HL-60 (cell line): ENCODE results near the gene SPDYE2.
"Not testable (repeated sequence)": the region's sequence is repeated elsewhere in the genome, so short reads cannot be mapped to it uniquely, and the experiment has no call there.

Source experiments
- DNase-seq, 2 experiments: peaks; one replicate each; pipeline ENCODE4 v3.0.0-alpha.2; 2010 to 2020; ENCODE audit warnings: low read depth in 1 of 2, low spot score in 1 of 2
- H3K27ac ChIP-seq: fragments of 250-450 bp; sonication (Bioruptor Pico); replicated peaks from 2 replicates; pipeline ENCODE4 v1.5.1; 2020; ENCODE audit warnings: mild to moderate bottlenecking, moderate library complexity
- H3K27me3 ChIP-seq: fragments of 250-450 bp; sonication (Bioruptor Pico); 2 replicates; pipeline ENCODE4 v1.5.1; 2021; ENCODE audit warnings: mild to moderate bottlenecking, moderate library complexity; ENCODE audit not compliant: insufficient read depth, poor library complexity, severe bottlenecking
- H3K4me3 ChIP-seq: replicated peaks from 2 replicates; pipeline ENCODE4 v1.5.1; 2011; ENCODE audit warnings: mild to moderate bottlenecking, control low read depth, low read length; ENCODE audit not compliant: insufficient read depth

SPDYE2 gene

DNA sequence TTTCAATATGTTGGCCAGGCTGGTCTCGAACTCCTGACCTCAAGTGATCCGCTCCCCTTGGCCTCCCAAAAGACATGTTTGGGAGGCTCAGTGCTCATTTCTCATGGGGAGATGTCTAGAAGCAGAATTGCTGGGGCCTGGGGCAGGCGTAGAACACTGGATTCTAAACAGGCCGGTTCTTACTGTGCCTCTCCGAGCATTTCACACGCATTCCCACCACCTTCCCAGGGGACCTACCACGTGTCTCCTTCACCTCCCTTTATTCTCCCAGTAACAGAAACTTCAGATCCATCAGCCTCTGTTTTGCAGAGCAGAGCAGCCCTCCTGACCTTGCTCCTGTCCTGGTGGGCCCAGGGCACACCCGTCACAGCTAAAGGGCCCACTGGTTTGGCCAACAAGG is 23.8 kb upstream of the SPDYE2 start:
- not testable (repeated sequence) for H3K27ac ChIP-seq, H3K4me3 ChIP-seq, DNase-seq, H3K27me3 ChIP-seq

- not testable (repeated sequence) for H3K27ac ChIP-seq, DNase-seq, H3K4me3 ChIP-seq, H3K27me3 ChIP-seq
Measured at GRCh38 chr7:102527822-102528793, 22.9 kb upstream of the SPDYE2 start.

- not testable (repeated sequence) for H3K4me3 ChIP-seq, H3K27ac ChIP-seq, H3K27me3 ChIP-seq
- DNase-seq = peak in 1 of 2 experiments; percentile 0
Measured at GRCh38 chr7:102531583-102531982, 19.4 kb upstream of the SPDYE2 start.

GRCh38 chr7:102532127-102532526 is 18.9 kb upstream of the SPDYE2 start:
- DNase-seq, H3K4me3 ChIP-seq, H3K27me3 ChIP-seq, H3K27ac ChIP-seq: not testable (repeated sequence)

DNA sequence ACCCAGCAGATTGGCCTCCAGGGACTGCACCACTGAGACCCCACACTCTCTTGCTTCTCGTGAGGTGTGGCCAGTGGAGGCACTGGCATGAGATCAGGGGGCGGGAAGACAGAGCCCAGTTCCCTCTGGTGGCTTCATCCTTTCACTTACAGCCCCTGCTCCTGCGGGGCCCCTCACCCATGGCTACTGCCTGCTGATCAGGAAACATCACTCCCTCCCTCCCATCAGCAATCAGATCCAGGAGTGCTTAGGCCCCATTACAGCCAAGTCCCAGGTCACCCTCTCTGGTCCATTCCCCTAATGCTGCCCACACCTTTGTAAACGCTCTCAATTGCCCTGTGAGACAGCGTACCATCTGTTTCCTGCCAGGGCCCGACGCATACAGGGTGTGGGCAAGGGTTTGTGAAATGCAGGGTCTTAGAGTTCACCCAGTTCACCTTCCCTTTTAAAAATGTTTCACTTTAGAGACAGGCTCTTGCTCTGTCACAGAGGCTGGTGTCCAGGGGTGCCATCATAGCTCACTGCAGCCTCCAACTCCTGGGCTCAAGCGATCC is 15.9 kb upstream of the SPDYE2 start:
- H3K27me3 ChIP-seq, DNase-seq, H3K4me3 ChIP-seq, H3K27ac ChIP-seq: not testable (repeated sequence)

DNA sequence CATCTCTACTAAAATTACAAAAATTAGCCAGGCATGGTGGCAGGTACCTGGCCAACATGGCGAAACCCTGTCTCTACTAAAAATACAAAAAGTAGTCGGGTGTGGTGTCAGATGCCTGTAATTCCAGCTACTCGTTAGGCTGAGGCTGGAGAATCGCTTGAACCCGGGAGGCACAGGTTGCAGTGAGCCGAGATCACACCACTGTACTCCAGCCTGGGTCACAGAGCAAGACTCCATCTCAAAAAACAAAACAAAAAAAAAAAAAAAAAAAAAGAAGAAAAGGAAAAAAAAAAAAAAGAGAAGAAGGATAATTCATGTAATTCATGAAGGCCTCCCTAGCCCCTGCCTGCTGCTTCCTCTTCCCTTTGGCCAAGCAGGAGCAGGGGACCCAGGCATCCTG is 10.4 kb upstream of the SPDYE2 start:
- not testable (repeated sequence) for H3K27me3 ChIP-seq, H3K4me3 ChIP-seq, H3K27ac ChIP-seq
- DNase-seq = peak in 1 of 2 experiments; percentile 0

DNA sequence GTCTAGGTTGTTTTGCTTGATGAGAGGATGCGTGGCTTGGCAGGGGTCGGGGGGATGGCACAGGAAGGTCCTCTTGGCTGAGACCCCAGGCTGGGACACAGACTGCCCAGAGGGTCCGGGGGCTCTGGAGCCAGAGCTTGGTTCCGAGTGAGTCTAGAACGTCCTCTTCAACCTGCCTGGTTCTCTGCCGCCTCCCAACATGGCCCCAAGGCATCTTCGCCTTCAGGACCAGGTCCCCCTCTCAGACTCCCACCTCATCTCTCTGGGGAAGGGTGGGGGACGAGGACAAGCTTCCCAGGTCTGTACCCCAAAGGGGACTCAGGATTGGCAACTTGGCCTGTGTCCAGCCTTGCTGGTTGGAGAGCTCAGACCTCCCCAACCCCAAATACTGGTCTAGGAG is 8.9 kb upstream of the SPDYE2 start:
- H3K27ac ChIP-seq, H3K4me3 ChIP-seq, H3K27me3 ChIP-seq, DNase-seq: not testable (repeated sequence)

DNA sequence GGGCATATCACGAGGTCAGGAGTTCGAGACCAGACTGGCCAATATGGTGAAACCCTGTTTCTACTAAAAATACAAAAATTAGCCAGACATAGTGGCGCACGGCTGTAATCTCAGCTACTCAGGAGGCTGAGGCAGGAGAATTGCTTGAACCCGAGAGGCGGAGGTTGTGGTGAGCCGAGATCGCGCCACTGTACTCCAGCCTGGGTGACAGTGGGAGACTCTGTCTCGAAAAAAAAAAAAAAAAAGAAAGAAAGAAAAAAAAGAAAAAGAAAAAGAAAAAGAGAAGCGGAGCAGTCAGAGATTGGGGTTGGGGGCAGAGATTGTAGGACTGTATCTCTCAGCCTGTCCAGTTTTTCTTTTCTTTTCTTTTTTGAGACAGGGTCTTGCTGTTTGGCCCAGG is 8.3 kb upstream of the SPDYE2 start:
- not testable (repeated sequence) for H3K27ac ChIP-seq, DNase-seq, H3K4me3 ChIP-seq, H3K27me3 ChIP-seq

DNA sequence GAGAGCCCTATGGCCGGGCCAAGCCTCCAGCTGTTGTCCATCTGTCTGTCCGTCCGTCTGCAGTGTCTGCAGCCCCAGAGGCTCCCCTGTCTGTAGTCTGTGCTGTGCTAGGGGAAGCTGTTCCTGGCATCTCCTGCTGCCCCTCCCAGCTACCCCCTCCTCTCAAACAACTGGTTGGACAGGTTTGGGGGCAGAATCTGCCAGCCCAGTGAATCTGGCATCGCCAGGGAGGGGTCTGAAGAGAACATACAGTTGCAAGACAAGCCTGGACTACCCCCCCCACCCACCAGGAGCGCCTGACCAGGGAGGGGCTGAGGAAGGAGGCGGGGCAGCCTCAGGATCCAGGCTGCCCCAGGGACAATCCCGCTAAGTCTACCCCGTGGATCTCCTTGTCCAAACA is 7.4 kb upstream of the SPDYE2 start, which contains the start of gene UPK3BL2:
Gene UPK3BL2 (minus strand): TSS at position 101 of the 400 bp plus-strand sequence. CDS start 60 bp downstream, at position 41.
- H3K4me3 ChIP-seq, DNase-seq, H3K27me3 ChIP-seq, H3K27ac ChIP-seq: not testable (repeated sequence)

- H3K4me3 ChIP-seq, H3K27ac ChIP-seq, DNase-seq, H3K27me3 ChIP-seq: not testable (repeated sequence)
Measured at GRCh38 chr7:102544372-102544771, 6.7 kb upstream of the SPDYE2 start.

GRCh38 chr7:102545288-102545687 is 5.7 kb upstream of the SPDYE2 start:
- not testable (repeated sequence) for H3K4me3 ChIP-seq, H3K27me3 ChIP-seq, DNase-seq, H3K27ac ChIP-seq

DNA sequence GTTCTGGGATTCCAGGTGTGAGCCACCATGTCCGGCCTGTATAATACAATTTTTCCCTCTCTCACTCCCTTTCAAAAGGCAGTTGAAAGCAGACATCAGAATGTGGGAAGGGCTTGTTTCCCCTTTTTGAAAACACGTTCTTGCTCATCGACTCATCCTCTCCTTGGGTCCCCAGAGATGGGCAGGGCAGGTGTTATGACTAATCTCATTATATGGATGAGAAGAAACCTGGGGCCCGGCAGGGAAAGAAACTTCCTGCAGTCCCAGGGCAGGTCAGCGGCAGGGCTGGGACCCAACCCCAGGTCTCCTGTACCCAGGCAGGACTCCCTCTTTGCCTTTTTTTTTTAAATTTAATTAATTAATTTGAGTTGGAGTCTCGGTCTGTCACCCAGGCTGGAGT is 4.7 kb upstream of the SPDYE2 start:
- H3K4me3 ChIP-seq, DNase-seq, H3K27ac ChIP-seq, H3K27me3 ChIP-seq: not testable (repeated sequence)

DNA sequence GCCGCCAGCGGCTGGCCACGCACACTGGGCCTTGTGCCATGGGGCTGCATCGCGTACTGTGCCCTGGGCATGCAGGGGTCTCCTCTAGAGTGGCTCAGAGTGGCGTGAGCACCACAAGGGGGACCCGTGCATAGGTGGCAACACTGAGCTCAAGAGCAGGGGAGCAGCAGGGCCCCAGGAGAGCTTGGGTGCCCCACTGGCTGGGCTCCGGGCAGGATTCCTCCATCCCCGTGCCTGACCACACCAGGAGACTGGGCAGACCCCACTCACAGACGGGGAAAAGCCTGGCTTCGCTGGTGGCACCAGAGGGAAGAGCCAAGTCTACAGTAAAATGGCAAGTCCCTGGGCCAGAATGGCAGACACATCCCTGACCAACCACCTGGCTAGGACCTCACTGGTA is 17.6 kb downstream of the SPDYE2 start:
- not testable (repeated sequence) for DNase-seq, H3K4me3 ChIP-seq, H3K27me3 ChIP-seq, H3K27ac ChIP-seq
